Mesothelial cell of epicardium (in vitro differentiated cells): ENCODE results near the gene NSDHL. TPM values are rescaled to one million over a fixed set of nuclear protein-coding genes. Genes with fewer than 3 reads are reported as not detected.

ENCODE experiments used
- DNase-seq, 2 experiments: peaks; one replicate each; pipeline ENCODE4 v3.0.0; 2021; ENCODE audit warnings: low spot score in 2 of 2; ENCODE audit not compliant: unreplicated experiment in 2 of 2
- H3K27ac Mint-ChIP-seq: 2 replicates; pipeline ENCODE4 v1.8.0; 2021; ENCODE audit warnings: mixed read lengths
- H3K27me3 Mint-ChIP-seq: 2 replicates; pipeline ENCODE4 v1.8.0; 2021; ENCODE audit warnings: low read depth, mixed read lengths
- H3K36me3 Mint-ChIP-seq: 2 replicates; pipeline ENCODE4 v1.8.0; 2021; ENCODE audit warnings: mixed read lengths
- H3K4me1 Mint-ChIP-seq: 2 replicates; pipeline ENCODE4 v1.8.0; 2021; ENCODE audit warnings: mixed read lengths
- H3K4me3 Mint-ChIP-seq: 2 replicates; pipeline ENCODE4 v1.8.0; 2021; ENCODE audit warnings: mild to moderate bottlenecking, moderate library complexity, mixed read lengths
- H3K9me3 Mint-ChIP-seq: 2 replicates; pipeline ENCODE4 v1.8.0; 2021; ENCODE audit warnings: mixed read lengths
- total RNA-seq: library from RNA; stranded (reverse); gene quantifications from 3 replicates; pipeline ENCODE4 v1.2.1, GENCODE V29; 2021
- TF ChIP-seq, protein P1 (sequence below): fragments of 200-600 bp; sonication (generic); IDR thresholded peaks from one replicate; pipeline ENCODE4 v1.5.0; 2021; ENCODE audit warnings: antibody characterized with exemption; ENCODE audit not compliant: unreplicated experiment

Gene NSDHL
- total RNA-seq, 1 donor from 2014 or later: 21.0 TPM

- H3K27me3 Mint-ChIP-seq: peaks cover 12% of the 10 kb centered on the region
- peaks cover 5% of the 10 kb centered on the region for H3K4me1 Mint-ChIP-seq
These were observed 16.8 kb upstream of the NSDHL start for GRCh38 chrX:152814048-152814447.

GRCh38 chrX:152817078-152817764, 13.6 kb upstream of the NSDHL start:
- H3K4me1 Mint-ChIP-seq: peaks cover 5% of the 10 kb centered on the region

More at GRCh38 chrX:152814048-152814447, 16.8 kb upstream of the NSDHL start:
- TF ChIP-seq, protein P1, sequence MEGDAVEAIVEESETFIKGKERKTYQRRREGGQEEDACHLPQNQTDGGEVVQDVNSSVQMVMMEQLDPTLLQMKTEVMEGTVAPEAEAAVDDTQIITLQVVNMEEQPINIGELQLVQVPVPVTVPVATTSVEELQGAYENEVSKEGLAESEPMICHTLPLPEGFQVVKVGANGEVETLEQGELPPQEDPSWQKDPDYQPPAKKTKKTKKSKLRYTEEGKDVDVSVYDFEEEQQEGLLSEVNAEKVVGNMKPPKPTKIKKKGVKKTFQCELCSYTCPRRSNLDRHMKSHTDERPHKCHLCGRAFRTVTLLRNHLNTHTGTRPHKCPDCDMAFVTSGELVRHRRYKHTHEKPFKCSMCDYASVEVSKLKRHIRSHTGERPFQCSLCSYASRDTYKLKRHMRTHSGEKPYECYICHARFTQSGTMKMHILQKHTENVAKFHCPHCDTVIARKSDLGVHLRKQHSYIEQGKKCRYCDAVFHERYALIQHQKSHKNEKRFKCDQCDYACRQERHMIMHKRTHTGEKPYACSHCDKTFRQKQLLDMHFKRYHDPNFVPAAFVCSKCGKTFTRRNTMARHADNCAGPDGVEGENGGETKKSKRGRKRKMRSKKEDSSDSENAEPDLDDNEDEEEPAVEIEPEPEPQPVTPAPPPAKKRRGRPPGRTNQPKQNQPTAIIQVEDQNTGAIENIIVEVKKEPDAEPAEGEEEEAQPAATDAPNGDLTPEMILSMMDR: no peak
- H3K9me3 Mint-ChIP-seq: peaks cover 13% of the 10 kb centered on the region
- H3K27ac Mint-ChIP-seq: no peak overlapping the region
- no peak overlapping the region for H3K4me3 Mint-ChIP-seq
- H3K36me3 Mint-ChIP-seq: no peaks in the 10 kb centered on the region
- DNase-seq: no peak

GRCh38 chrX:152818356-152818755, 12.5 kb upstream of the NSDHL start:
- Mint-ChIP-seq H3K4me3 (no peak overlapping the region), H3K36me3 (no peaks in the 10 kb centered on the region), H3K27ac (no peak overlapping the region), H3K9me3 (peaks cover 8% of the 10 kb centered on the region), H3K27me3 (peaks cover 12% of the 10 kb centered on the region), H3K4me1 (peaks cover 5% of the 10 kb centered on the region)
- TF ChIP-seq, protein P1: no peak
- no peak for DNase-seq

More at GRCh38 chrX:152817078-152817764, 13.6 kb upstream of the NSDHL start:
- peaks cover 8% of the 10 kb centered on the region for H3K9me3 Mint-ChIP-seq
- no peak overlapping the region for H3K4me3 Mint-ChIP-seq
- no peak overlapping the region for H3K27ac Mint-ChIP-seq
- H3K27me3 Mint-ChIP-seq: peaks cover 7% of the 10 kb centered on the region
- TF ChIP-seq, protein P1: no peak
- no peak for DNase-seq
- no peaks in the 10 kb centered on the region for H3K36me3 Mint-ChIP-seq

GRCh38 chrX:152819266-152819665, 11.6 kb upstream of the NSDHL start:
- no peaks in the 10 kb centered on the region for H3K36me3 Mint-ChIP-seq
- H3K4me1 Mint-ChIP-seq: peaks cover 5% of the 10 kb centered on the region
- TF ChIP-seq, protein P1: no peak
- peaks cover 8% of the 10 kb centered on the region for H3K9me3 Mint-ChIP-seq
- no peak overlapping the region for H3K27ac Mint-ChIP-seq
- peaks cover 10% of the 10 kb centered on the region for H3K27me3 Mint-ChIP-seq
- no peak overlapping the region for H3K4me3 Mint-ChIP-seq
- no peak for DNase-seq

GRCh38 chrX:152819732-152820131, 11.1 kb upstream of the NSDHL start:
- peaks cover 5% of the 10 kb centered on the region for H3K4me1 Mint-ChIP-seq
- H3K36me3 Mint-ChIP-seq: no peaks in the 10 kb centered on the region
- no peak overlapping the region for H3K4me3 Mint-ChIP-seq
- DNase-seq: no peak
- peaks cover 10% of the 10 kb centered on the region for H3K27me3 Mint-ChIP-seq
- peaks cover 8% of the 10 kb centered on the region for H3K9me3 Mint-ChIP-seq
- TF ChIP-seq, protein P1: no peak
- no peak overlapping the region for H3K27ac Mint-ChIP-seq
